ENCODE data around the gene PRKN.

- no peak for TF ChIP-seq GATA2 (IDR thresholded peaks at IDR 0.05; ENCODE audit: low read depth, low read length)
- no peak for TF ChIP-seq GATA3 (IDR thresholded peaks at IDR 0.05; ENCODE audit: low read depth, low read length)
These were observed 1230.6 kb downstream of the PRKN start for GRCh38 chr6:161496941-161497340.
